Measurements from ENCODE around the gene SCAMP5.
A peak's percentile ranks its signal among the peaks of the same experiment; 100 is the strongest.

Gene SCAMP5, protein sequence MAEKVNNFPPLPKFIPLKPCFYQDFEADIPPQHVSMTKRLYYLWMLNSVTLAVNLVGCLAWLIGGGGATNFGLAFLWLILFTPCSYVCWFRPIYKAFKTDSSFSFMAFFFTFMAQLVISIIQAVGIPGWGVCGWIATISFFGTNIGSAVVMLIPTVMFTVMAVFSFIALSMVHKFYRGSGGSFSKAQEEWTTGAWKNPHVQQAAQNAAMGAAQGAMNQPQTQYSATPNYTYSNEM

DNA sequence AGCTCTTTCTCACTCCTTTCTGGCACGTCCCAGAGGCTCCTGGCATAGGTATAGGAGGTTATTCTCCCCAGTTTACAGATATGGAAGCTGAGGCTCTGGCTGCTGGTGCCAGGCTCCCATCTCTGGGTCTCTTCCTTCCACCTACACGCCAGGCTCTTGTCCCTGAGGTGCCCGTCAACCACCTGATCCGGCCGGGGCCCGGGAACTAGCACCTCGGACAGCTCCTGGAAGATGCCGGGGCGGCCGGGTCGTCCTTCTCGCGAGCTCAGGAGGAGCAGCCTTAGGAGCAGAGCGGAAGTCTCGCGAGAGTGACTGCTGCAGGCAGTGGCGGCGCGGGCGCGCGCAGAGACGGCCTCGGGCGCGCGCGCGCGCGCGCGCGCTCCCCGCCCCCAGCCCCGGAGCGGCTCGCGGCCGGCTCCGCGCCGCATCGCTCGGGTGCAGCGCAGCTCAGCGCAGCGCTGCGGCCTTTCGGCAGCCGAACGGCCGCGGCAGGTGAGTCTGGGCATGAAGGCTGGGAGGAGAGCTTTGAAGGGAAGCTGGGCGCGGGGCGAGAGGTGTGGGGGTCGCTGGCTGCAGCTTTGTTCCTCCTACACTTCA is at the start of gene SCAMP5:
Gene SCAMP5 (plus strand): TSS at position 382 of the 597 bp plus-strand sequence. CDS start 16,277 bp downstream, outside the sequence.
- peak; percentile 98 for DNase-seq (ENCODE audit: low spot score)

DNA sequence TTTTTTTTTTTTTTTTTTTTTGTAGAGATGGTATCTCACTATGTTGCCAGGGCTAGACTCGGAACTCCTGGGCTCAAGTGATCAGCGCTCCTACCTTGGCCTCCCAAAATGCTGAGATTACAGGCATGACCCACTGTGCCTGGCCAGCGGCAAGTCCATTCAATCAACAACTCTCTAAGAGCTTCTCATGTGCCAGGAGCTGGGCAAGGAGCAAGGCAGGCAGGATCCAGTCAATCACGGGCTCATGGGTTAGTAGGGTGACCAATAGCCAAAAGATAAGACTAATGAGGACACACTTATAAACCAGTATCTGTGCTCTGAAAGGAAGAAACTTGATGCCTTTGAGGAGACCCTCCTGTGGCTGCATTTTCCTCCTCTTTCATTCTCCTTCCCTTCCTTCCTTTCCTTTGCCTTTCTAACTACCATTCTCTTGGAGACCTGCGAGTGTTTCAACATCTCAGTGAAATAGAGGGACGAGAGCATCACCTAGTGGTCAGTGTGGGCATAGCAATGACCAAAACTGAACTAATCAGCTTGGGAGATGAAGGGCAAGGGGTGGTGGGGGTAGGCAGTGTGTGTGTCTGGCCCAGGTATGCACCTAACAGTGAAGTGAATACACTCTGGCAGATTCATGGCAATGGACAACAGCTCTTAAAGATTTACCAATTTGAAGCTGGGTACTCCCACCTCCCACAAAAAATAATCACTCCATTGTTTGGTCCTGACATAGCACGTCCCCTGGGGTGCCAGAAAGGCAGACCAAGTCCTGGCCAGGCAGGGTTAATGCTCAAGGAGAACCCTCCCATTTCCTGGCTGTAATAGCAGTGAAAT is 45.1 kb upstream of the SCAMP5 start:
- peak; percentile 82 for DNase-seq (ENCODE audit: low spot score)

DNA sequence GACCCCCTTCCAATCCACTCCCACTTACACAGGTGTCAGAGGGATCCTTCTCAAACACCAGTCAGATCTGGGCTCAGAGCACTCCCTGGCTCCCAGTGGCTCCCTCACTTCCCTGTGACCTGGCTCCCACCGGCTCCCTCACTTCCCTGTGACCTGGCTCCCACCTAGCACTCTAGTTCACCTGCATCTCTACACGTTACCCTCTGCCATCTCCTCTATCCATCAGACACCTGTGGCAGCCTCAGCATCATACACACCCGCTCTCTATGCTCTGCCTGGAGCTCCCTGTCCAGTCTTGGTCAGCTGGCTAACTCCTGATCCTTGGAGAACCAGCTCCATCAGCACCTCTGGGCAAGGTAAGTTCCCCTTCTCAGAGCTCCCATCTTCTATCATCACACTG is 44.4 kb upstream of the SCAMP5 start:
- DNase-seq (ENCODE audit: low spot score), result no peak

DNA sequence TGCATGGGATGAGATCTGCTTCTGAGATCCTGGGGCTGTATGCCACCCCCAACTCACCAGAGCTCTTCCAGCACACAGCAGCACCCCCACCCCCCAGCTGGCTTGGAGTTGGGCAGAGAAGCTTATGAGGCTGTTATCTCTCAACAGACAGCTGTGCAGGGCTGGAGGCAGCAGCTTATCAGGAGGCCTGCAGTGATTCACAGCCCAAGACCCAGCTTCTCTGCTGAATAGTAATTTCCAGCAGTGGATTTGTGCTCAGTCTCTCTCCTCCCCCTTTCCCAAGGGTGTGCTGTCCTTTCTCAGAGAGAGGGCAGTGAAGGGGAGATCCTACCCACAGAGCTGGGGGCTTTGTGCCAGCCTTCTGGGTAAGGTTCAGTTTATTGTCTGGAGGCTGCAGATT is 40.8 kb upstream of the SCAMP5 start:
- no peak for DNase-seq (ENCODE audit: low spot score)

DNA sequence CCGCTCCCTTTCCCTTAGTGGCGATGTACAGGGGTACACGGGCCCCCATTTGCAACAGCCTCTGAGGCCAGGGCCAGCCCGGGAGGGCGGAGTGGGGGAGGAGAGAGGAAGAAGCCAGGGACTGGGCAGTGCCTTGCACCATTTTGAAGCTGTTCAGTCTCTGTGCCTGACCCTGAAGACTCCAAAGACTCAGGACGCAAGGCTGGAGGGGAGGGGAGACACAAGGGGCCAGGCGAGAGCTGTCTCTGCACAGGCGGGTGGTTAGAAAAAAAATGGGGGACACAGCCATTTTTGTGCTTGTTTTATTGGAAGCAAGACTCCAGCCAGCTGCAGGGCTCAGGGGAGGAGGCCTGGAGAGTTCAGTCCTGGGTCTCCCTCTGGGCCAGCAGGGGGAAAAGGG is 40.3 kb upstream of the SCAMP5 start:
- no peak for DNase-seq (ENCODE audit: low spot score)

DNA sequence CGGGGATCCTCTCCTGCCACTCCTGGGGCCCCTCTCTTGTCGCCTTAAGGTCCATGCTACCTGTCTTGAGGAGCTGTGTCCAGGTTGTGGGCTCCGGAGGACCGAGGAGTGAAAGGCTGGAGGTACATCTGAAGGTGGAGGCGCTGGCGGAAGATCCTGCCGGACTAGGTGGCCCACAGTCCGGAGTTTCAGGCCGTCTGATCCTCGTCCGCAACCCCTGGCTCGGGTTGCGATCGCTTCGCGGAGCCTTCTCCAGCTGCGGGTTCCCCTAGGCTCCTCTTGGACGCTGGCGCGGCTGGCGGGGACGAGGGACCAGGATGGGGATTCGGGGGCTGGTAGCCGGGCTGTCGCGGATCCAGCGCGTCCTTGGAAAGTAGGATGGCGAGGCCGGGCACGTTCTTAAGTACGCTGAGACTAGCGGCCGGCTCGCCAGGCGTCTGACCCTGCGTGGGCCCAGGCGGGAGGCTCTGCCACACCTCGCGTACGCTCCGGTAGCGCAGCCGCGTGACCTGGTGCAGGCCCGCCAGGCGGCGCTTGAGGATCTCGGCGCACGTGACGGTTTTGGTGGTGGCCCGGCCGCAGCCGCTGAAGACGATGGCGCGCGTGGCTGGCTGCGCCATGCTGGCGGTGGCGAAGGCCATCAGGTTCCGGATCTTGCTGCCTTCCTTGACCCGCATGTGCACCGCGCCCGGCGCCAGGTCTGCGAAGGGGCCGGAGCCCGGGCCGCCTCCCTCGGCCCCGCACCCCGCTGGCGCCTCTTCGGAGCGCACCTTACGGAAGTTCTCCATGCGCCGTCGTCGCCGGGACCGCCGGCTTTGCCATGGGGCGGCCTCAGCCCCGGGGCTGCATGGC is 39.3 kb upstream of the SCAMP5 start:
- DNase-seq (ENCODE audit: low spot score), result peak; percentile 54

DNA sequence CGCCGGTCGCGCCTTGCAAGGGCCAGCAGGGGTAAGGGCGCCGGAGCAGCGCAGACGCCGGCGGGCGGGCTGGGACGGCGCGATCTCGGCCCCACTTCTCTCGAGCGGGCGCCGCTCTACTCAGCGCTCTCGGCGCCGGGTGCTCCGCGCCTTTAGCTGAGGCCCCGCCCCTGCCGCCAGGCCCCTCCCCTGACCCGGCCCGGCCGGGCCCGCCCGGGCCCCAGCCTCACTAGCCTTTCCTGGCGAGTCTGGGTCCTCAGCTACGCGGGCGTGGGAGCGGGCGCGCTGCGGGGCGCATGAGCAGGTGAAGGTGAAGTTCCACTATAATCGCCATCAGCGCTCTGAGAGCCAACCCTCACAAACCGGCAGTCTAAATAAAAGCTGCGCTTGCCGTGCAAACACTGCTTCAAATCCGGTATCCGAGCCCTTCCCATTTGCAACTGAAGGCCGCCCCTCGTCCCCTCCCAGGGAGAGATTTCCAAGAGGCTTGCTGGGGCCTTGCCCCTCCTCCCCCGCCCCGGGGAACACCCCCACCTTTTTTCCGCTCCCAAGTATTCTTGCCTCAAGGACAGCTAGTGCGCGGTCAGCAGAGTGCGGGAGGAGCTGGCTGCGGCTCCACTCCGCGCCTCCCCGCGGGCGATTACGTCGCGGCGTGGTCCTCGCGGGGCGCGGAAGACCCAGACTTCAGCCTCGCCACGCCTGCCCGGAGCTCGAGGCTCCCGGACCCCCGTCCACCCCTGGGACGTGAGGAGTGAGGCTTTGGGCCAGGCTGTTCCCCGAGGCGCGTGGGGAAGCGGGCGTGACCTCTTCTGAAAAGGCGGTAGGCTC is 38.5 kb upstream of the SCAMP5 start, which contains the start of gene RPP25:
Gene RPP25 (minus strand): TSS at position 125 of the 828 bp plus-strand sequence. CDS start 189 bp downstream, outside the sequence.
- DNase-seq (ENCODE audit: low spot score), result peak; percentile 92

DNA sequence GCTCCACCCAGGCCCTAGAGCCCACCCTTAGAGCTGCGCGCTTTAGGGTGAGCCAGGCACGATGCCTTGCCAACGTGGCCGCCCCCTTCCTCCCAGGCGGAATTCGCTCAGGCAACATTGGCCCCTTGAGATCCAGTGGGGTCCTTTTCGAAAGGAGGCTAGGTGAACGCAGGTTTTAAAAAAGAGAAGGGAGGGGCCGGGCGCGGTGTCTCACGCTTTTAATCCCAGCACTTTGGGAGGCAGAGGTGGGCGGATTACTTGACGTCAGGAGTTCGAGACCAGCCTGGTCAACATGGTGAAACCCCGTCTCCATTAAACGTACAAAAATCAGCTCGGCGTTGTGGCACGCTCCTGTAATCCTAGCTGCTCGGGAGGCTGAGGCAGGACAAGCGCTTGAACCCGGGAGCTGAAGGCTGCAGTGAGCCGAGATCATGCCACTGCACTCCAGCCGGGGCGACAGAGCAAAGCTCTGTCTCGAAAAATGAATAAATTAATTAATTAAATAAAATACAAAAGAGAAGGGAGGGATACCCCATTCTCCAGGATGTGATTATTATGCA is 37.8 kb upstream of the SCAMP5 start:
- DNase-seq (ENCODE audit: low spot score), result no peak

DNA sequence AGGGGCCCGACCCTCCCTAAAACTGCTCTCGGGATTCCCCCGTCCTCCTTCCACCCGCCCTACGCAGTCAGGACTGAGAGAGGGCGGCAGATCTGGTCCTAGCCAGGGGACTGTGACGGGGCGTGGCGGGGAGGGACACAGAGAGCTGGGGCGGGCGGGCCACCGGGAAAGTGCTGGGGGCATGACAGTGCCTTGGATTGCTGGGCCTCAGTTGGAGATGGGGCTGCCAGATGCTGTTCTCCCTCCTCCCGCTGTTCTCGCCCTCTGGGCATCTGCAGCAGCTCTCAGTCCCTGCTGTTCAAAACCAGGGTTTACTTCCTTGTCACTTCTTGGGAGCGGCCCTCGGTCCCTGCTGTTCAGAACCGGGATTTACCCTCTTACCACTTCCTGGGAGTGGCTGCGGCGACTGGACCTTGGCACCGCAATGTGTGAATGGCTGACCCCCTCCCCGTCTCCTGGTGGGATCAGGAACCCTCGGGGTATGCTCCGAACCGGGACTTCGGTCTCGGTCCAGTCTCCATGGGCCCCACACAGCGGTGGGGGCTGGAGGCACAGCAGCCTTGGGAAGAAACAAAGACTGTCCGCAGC is 36.9 kb upstream of the SCAMP5 start:
- peak; percentile 82 for DNase-seq (ENCODE audit: low spot score)

DNA sequence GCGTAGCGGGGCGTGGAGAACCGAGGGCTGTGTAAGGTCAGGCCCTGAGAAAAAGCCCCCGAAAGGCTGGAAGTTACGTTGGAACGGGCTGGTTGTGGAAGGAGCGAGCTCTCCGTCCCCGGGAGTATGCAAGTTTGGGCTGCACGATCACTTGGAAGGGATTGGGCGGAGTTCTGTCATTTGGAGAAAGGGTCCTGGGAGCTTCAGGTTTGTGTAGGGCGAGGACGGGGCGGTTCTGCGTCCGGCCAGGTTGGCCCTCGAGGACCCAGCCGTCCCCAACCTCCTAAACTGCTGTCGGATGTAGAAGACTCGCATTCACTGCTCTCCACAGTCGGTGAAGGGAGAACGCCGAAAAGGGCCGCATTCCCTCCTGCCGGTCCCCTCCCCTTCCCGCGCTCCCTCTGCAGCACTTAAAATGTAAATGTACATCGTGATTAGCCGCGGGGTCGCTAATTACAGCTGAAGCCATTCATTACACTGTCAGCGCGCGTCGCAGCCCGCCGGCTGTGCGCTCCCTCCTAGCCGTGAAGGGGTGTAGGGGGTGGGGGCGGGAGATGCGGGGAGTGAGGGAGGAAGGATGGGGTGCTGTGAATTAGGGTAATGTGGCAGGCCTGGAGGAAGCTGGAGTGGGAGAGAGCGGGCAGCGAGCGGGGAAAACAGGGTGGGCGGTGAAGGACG is 36.3 kb upstream of the SCAMP5 start:
- DNase-seq (ENCODE audit: low spot score), result no peak

DNA sequence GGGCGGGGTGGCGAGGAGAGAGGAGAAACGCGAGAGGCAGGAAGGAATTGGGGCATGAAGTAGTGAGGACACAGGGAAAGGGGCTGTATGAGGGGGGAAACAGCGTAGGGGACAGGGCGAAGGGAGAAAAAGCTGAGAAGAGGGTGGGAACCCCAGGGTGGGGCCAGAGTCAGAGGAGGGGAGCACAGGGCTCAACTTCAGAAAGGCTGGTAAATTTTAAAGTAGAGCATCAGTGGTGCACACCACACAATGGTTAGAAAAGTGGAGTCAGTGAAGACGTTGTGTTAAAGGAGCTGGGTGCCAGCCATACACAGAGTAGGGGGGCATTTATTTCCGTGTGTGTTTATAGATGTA is 35.8 kb upstream of the SCAMP5 start:
- no peak for DNase-seq (ENCODE audit: low spot score)

DNA sequence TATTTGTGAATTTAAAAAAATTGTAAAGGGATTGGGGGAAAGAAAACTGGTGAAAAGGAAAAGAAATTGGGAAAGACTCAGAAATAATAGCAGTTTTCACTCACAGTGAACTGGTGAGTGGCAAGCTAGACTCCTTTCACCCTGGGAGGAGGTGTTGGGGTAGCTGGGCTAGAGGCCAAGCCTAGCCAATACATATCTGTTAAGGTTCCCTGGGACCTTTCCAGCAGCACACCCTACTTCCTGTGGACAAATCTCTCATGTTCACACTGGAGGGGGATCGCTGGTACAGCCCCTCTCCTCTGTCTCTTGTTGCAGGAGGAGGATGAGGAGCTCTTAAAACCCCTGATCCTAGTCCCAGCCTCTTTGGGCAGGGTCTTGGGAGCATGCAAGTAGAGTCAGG is 35.1 kb upstream of the SCAMP5 start:
- no peak for DNase-seq (ENCODE audit: low spot score)

DNA sequence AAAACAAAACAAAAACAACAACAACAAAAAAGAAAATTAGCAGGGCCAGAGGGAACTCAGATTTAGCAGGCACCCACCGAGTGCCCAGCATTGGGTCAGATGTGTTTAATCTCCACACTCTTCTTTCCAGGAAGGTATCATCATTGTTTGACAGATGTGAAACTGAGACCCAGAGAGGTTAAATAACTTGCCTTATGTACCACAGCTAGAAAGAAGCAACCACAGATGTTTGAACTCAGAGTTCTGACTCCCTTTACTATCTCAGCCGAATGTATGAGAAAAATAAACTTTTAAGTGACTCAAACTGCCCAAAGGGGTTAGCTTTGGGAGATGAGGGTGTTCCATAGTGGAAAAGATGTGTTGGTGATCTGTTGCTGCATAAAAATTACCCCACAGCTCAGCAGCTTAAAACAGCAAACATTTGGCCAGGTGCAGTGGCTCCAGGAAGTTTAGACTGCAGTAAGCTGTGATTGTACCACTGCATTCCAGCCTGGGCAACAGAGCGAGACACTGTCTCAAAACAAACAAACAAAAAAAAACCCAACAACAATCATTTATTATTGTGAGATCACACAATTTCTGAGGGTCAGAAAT is 34.3 kb upstream of the SCAMP5 start:
- no peak for DNase-seq (ENCODE audit: low spot score)

DNA sequence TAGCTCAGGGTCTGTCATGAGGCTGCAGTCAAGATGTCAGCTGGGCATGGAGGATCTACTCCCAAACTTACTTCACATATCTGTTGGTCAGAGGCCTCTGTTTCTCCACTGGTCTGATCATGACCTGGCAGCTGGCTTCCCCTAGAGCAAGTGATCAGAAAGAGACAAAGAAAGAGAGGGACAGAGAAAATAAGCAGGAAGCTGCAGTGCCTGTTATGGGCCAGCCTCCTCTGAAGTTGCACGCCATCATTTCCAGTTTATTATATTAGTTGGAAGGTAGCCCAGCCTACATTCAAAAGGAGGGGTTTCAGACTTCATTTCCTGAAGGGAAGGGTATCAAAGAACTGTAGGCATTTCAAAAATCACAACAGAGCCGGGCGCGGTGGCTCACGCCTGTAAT is 33.7 kb upstream of the SCAMP5 start:
- no peak for DNase-seq (ENCODE audit: low spot score)

DNA sequence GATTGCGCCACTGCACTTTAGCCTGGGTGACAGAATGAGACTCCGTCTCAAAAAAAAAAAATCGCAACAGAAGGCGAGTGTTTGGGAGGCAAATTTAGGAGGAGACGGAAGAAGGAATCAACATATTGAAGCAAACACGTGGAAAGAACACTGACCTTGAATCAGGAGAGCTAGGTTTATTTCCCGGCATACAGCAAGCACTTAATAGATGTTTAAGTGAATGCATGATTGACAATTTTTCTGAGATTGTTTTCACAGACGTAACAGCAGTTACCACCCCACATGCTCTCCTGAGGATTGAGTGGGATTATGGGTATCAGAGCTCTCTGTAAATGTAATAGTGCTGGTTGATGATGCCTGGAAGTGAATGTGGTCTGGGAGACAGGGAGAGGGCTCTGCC is 33.1 kb upstream of the SCAMP5 start:
- DNase-seq (ENCODE audit: low spot score), result no peak

DNA sequence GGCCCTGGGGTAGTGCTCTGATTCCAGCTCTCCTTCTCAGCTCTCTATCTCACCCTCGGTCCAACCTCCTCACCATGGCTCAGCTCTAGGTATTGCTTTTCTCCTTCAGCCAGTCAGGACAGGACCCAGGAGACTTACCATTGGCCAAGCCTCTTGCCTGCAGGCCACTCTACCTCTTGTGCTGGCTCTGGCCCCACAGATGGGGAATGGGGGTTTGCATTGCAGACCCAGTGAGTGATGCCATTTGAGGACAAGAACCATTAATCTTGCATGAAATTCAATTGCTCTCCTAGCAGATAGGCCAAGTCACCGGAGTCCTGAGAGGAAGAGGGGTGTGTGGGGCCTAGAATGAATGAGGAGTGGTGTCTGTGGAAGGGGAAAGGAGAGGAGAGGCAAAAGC is 32.7 kb upstream of the SCAMP5 start:
- no peak for DNase-seq (ENCODE audit: low spot score)

DNA sequence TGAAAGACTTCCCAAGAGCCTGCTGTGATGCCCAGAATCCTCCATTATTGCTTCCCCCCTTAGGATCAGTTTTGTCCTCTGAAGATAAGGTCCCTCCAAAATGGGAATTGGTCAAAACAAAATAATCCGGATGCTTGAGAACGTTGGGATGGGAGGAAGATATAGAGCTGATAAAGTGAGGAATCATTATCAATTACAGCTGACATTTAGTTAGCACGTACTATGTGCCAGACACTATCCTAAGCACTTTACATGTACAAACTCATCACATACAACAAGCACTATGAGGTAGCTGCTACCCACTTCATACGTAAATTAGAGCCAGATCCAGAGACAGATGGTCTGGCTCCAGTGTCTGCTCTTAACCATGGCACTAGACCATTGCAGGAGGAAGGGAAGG is 32.1 kb upstream of the SCAMP5 start:
- DNase-seq (ENCODE audit: low spot score), result no peak

DNA sequence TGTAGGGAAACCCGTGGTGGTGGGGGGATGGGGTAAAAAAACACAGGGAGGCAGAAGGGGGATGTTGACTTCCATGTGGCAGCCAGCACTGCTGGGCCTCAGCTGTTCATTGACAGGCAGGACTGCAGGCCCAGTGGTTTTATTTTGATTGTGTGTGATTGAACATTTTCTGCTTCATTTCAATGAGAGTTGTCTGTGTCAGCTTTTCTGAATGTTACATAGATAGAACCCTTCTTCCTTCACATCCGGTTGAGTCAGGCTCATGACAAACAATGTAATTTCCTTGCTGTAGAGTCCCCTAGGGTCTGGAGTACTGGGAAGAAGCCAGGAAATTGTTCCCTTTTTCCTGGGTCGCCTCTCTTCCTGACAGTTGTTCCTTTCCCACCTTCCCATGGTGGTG is 30.6 kb upstream of the SCAMP5 start:
- DNase-seq (ENCODE audit: low spot score), result no peak

DNA sequence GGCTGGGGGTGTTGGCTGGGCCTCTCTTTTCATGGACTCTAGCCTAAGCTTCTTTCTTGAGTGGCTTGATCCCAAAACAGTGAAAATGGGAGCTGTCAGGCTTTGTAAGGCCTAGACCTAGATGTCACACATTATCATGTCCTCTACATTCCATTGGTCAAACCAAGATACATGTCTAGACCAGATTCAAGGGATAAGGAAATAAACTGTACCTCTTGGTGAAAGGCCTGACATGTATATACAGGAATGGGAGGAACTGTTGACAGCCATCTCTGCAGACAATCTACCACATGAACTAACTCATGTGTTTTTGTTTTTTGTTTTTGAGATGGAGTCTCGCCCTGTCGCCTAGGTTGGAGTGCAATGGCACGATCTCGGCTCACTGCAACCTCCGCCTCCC is 27.7 kb upstream of the SCAMP5 start:
- DNase-seq (ENCODE audit: low spot score), result no peak

DNA sequence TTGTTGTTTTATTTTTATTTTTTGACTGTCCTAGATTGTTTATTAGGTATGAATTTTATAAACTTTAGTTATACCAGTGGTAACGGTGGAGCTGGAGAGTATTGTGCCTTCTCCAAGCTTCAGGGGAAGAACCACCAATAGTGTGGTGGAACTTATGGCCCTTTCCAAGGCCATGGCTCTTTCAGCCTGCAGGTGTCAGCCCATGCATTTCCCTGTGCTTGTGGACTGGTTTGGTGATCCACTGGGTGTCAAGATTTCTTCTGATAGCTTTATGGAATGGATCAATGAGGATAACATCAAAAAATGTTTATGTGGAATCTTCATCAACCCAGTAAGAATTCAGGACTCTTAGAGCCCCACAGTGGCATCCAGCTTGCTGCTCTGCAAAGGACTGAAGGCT is 19.2 kb upstream of the SCAMP5 start:
- DNase-seq (ENCODE audit: low spot score), result no peak
